Cardiac fibroblast (primary cell): Measurements from ENCODE around the gene C1orf94.

ENCODE experiments used
- DNase-seq, 2 donors: peaks; one replicate each; pipeline versions ENCODE4 v3.0.0 to v3.0.0-alpha.2; 2010; ENCODE audit warnings: low read depth in 2 of 2
- H3K4me3 ChIP-seq, 2 donors: replicated peaks in 1 of 2; 1 replicate in 1 of 2; 2 replicates in 1 of 2; pipeline ENCODE4 v1.5.1; 2011; ENCODE audit warnings: low read depth in 2 of 2, low read length in 2 of 2, mild to moderate bottlenecking in 2 of 2, moderate library complexity in 1 of 2
- CTCF ChIP-seq: IDR thresholded peaks from one replicate; pipeline ENCODE4 v1.5.1; 2011; ENCODE audit warnings: low read depth, mild to moderate bottlenecking, low read length, inconsistent platforms

C1orf94 gene

GRCh38 chr1:34265396-34265795 is 88.7 kb downstream of the C1orf94 start:
- no peak for DNase-seq
- H3K4me3 ChIP-seq, result no peak overlapping the region
- no peak for TF ChIP-seq CTCF

- H3K4me3 ChIP-seq, result no peak overlapping the region
- TF ChIP-seq CTCF, result no peak
- no peak for DNase-seq
Observed at GRCh38 chr1:34266127-34266951, 89.6 kb downstream of the C1orf94 start.

GRCh38 chr1:34267326-34267725 is 90.6 kb downstream of the C1orf94 start:
- H3K4me3 ChIP-seq, result no peak overlapping the region
- no peak for TF ChIP-seq CTCF
- DNase-seq, result no peak

GRCh38 chr1:34268311-34268954 is 91.7 kb downstream of the C1orf94 start:
- H3K4me3 ChIP-seq, result no peak overlapping the region
- DNase-seq, result no peak
- TF ChIP-seq CTCF, result no peak
